GM12801 (cell line): ENCODE results near the gene NOLC1.

Source experiments
- CTCF ChIP-seq: IDR thresholded peaks from one replicate; pipeline ENCODE4 v1.5.1; 2011; ENCODE audit warnings: control low read depth; ENCODE audit not compliant: insufficient read length; ENCODE audit errors: extremely low read depth

NOLC1 gene

GRCh38 chr10:102151774-102152544 is at the start of gene NOLC1:
Gene NOLC1, plus strand, starts transcription at chr10:102152389. Its CDS starts 22 bp downstream, at chr10:102152411.
- no peak for TF ChIP-seq CTCF

- no peak for TF ChIP-seq CTCF
Measured at GRCh38 chr10:102102421-102102820, 49.8 kb upstream of the NOLC1 start.

GRCh38 chr10:102106998-102107397 is 45.2 kb upstream of the NOLC1 start:
- no peak for TF ChIP-seq CTCF

GRCh38 chr10:102109166-102110116 is 42.7 kb upstream of the NOLC1 start:
- TF ChIP-seq CTCF = no peak

GRCh38 chr10:102111276-102111675 is 40.9 kb upstream of the NOLC1 start:
- no peak for TF ChIP-seq CTCF

- TF ChIP-seq CTCF = no peak
Measured at GRCh38 chr10:102112210-102112817, 39.9 kb upstream of the NOLC1 start.
